Bronchial epithelial cell (primary cell): Measurements from ENCODE around the gene TLX3. TPM values are rescaled to one million over a fixed set of nuclear protein-coding genes. Genes with fewer than 3 reads are reported as not detected.

ENCODE experiments used
- DNase-seq: peaks from one replicate; pipeline ENCODE4 v3.0.0-alpha.2; 2010; ENCODE audit warnings: low read depth
- FAIRE-seq: peaks from 2 replicates; lab custom pipeline; 2011; peaks lifted over from hg19 to GRCh38; lab: Jason Lieb, UNC
- H3K27me3 ChIP-seq: 2 replicates; pipeline ENCODE4 v1.5.1; 2011; ENCODE audit warnings: low read length; ENCODE audit not compliant: control insufficient read depth, insufficient read depth
- H3K36me3 ChIP-seq: 2 replicates; pipeline ENCODE4 v1.5.1; 2011; ENCODE audit warnings: low read length; ENCODE audit not compliant: control insufficient read depth, insufficient read depth
- H3K4me3 ChIP-seq: 2 replicates; pipeline ENCODE4 v1.5.1; 2011; ENCODE audit warnings: mild to moderate bottlenecking, low read depth, low read length, control low read depth
- total RNA-seq: library from RNA; depleted of rRNA; stranded (reverse); fragments of >200 nt; gene quantifications from 2 replicates; pipeline ENCODE4 v1.2.1, GENCODE V29; 2014
- TF ChIP-seq, protein P1 (sequence below): IDR thresholded peaks from 2 replicates; pipeline ENCODE4 v1.5.1; 2011; ENCODE audit warnings: mild to moderate bottlenecking, moderate library complexity, low read length, control low read depth, inconsistent platforms; ENCODE audit not compliant: insufficient read depth, severe bottlenecking

The TLX3 gene
- total RNA-seq, 1 donor from 2014 or later: not detected

DNA sequence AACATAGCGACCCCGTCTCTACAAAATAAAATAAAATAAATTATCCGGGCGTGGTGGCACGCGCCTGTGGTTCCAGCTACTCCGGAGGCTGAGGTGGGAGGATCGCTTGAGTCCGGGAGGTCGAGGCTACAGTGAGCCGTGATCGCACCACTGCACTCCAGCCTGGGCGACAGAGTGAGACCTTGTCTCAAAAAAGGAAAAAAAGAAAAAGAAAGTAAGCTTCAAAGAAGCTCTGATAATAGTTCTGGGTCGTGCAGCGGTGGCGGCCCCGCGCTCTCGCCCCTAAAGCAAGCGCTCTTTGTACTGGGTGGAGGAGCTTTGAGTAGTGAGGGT, 6.8 kb downstream of the TLX3 start:
- TF ChIP-seq, protein P1, sequence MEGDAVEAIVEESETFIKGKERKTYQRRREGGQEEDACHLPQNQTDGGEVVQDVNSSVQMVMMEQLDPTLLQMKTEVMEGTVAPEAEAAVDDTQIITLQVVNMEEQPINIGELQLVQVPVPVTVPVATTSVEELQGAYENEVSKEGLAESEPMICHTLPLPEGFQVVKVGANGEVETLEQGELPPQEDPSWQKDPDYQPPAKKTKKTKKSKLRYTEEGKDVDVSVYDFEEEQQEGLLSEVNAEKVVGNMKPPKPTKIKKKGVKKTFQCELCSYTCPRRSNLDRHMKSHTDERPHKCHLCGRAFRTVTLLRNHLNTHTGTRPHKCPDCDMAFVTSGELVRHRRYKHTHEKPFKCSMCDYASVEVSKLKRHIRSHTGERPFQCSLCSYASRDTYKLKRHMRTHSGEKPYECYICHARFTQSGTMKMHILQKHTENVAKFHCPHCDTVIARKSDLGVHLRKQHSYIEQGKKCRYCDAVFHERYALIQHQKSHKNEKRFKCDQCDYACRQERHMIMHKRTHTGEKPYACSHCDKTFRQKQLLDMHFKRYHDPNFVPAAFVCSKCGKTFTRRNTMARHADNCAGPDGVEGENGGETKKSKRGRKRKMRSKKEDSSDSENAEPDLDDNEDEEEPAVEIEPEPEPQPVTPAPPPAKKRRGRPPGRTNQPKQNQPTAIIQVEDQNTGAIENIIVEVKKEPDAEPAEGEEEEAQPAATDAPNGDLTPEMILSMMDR: no peak
- Histone ChIP-seq H3K4me3 (no peak overlapping the region), H3K27me3 (peaks cover 70% of the 10 kb centered on the region), H3K36me3 (no peaks in the 10 kb centered on the region)
- FAIRE-seq (no peak), DNase-seq (no peak)

DNA sequence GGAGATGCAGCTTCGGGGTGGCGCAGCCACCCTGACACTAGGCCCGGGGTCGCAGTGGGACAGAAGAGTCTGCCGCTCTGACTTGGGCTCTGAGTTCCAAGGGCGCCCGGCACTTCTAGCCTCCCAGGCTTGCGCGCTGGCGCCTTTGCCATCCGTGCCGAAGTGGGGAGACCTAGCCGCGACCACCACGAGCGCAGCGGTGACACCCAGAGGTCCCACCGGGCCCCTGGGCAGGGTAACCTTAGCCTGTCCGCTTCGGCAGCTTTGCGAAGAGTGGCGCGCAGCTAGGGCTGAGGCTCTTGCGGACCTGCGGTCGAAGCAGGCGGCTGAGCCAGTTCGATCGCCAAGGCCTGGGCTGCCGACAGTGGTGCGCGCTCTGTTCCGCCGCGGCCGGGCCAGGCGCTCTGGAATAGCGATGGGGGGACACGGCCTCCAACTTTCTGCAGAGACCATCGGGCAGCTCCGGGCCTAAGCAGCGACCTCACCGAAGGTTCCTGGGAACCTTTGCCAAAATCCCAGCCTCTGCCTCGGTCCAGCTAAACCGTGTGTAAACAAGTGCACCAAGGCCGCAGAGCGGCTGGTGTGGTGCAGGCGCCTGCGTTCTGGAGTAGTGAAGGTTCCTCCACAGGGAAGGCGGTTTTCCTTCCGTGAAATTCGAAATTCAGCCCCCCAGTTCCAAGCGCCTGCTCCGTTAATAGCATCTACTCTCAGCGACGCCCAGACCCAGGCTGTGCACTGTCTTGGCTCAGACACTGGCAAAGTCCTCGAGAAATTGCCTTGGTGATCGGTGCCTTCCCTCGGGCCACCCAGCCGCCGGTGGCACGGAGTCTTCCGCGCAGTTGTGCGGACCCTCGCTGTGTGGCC, 7.4 kb downstream of the TLX3 start:
- no peaks in the 10 kb centered on the region for H3K36me3 ChIP-seq
- H3K27me3 ChIP-seq: peaks cover 65% of the 10 kb centered on the region
- no peak for FAIRE-seq
- TF ChIP-seq, protein P1: no peak
- DNase-seq: no peak
- H3K4me3 ChIP-seq: no peak overlapping the region

DNA sequence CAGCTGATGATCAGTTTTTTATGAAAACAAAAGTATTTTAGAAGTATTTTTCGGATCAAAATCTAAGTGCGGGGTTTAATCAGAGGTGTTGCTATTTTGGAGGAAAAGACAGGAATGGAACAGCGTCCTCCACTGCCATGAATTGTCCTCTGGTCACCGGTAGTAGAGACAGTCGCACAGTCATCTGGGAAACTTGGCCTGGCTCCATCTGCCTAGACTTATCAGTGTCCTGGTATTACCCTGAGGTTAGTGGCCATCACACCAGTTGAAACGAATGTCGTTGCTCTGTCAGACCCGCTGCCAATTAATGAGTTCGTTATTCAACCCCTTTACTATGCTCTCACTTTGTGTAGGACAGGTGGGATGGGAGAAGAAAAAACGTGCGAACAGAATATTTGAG, 8.2 kb downstream of the TLX3 start:
- no peak overlapping the region for H3K4me3 ChIP-seq
- H3K27me3 ChIP-seq: peaks cover 64% of the 10 kb centered on the region
- FAIRE-seq (peak; percentile 28), DNase-seq (no peak)
- no peaks in the 10 kb centered on the region for H3K36me3 ChIP-seq
- TF ChIP-seq, protein P1: no peak

DNA sequence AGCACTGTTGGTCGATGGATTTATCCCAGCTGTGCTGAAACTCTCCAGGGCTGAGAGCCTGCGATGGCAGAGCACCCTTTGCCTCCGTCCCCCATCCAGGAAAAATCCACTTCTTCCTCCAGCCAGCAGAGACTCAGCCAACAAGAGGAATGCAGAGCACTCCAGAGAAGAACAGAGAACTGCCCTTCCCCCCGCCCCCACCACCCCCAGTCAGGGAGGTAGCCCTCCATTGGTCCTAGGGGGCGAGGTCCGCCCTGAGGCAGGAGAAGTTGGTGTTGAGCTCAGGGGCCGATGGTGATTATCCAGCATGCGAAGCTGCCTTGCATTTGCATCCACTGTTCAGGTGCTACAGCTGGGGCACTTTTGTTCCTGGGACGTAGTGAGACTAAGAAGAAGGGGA, 9.0 kb downstream of the TLX3 start:
- Histone ChIP-seq H3K4me3 (no peak overlapping the region), H3K27me3 (peaks cover 56% of the 10 kb centered on the region), H3K36me3 (no peaks in the 10 kb centered on the region)
- DNase-seq (no peak), FAIRE-seq (no peak)
- TF ChIP-seq, protein P1: no peak

DNA sequence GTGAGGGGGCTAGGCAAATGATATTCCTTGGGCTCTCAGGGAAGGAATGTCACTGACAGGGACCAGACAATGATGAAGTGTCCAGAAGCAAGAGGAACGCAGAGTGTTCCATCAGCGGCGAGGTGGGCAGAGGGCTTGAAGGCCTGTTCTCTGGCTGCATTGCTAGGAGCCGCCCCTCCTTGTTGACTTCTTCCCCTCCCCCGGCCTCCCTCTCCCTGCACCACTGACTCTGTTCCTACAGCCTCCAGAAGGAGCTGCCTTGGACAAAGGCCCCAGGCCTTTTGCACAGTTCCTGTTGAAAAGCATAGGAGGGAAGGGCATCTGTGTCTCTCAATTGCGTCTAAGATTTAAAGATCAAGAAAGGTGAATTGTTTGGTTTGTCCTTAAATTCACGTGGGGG, 12.4 kb downstream of the TLX3 start:
- TF ChIP-seq, protein P1: no peak
- no peak for DNase-seq
- H3K27me3 ChIP-seq: peaks cover 33% of the 10 kb centered on the region
- H3K4me3 ChIP-seq: no peak overlapping the region
- H3K36me3 ChIP-seq: no peaks in the 10 kb centered on the region
- FAIRE-seq: no peak

DNA sequence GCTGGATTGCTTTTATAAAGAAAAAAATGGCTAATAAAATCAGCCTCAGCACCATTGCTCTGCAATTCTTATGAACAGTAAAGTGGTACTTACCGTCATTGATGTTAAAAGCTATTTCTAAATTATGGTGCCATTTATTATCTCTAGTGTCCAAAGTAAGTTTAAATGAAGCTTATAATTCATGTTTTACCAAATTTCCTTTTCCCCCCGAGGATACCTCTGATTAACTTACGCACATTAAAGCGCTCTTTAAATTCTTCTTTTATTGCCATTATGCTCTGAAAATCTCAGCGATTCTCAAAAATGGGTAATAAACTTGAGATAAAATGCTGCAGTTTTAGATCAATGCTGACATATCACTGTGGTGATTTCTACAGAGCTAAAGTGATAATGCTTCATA, 13.5 kb downstream of the TLX3 start:
- TF ChIP-seq, protein P1: no peak
- DNase-seq (no peak), FAIRE-seq (no peak)
- Histone ChIP-seq H3K4me3 (no peak overlapping the region), H3K27me3 (peaks cover 24% of the 10 kb centered on the region), H3K36me3 (no peaks in the 10 kb centered on the region)
